Thoracic aorta (tissue), 2 donors: ENCODE data around the gene TCF15. TPM values are rescaled to one million over a fixed set of nuclear protein-coding genes. Genes with fewer than 3 reads are reported as not detected.

ENCODE experiments used
- ATAC-seq: fragments of 150-250 bp; one replicate; pipeline ENCODE4 v1.8.0; 2017; ENCODE audit warnings: low read depth; ENCODE audit not compliant: insufficient number of reproducible peaks, low FRiP score
- DNase-seq: peaks from one replicate; pipeline ENCODE4 v3.0.0-alpha.2; 2020; ENCODE audit warnings: low spot score
- H3K27ac ChIP-seq, 2 donors: fragments of 200-600 bp; sonication (generic); 1 replicate in 1 of 2; 2 replicates in 1 of 2; pipeline ENCODE4 v1.5.1; 2016; ENCODE audit warnings: mild to moderate bottlenecking in 2 of 2, moderate library complexity in 2 of 2
- H3K27me3 ChIP-seq: fragments of 200-600 bp; sonication (generic); replicated peaks from 2 replicates; pipeline ENCODE4 v1.6.0; 2016; ENCODE audit warnings: mild to moderate bottlenecking; ENCODE audit not compliant: insufficient read depth
- H3K36me3 ChIP-seq: fragments of 200-600 bp; sonication (generic); one replicate; pipeline ENCODE4 v1.5.1; 2016
- H3K4me1 ChIP-seq, 2 donors: fragments of 200-600 bp; sonication (generic); 1 replicate in 1 of 2; 2 replicates in 1 of 2; pipeline versions ENCODE4 v1.5.1 to v1.6.0; 2016; ENCODE audit warnings: low read depth in 2 of 2, mild to moderate bottlenecking in 1 of 2; ENCODE audit not compliant: control insufficient read depth in 1 of 2
- H3K4me3 ChIP-seq: fragments of 200-600 bp; sonication (generic); 2 replicates; pipeline ENCODE4 v1.5.1; 2016; ENCODE audit warnings: mild to moderate bottlenecking
- H3K9me3 ChIP-seq: fragments of 200-600 bp; sonication (generic); 2 replicates; pipeline ENCODE4 v1.5.1; 2016
- total RNA-seq, 2 donors: library from RNA; depleted of rRNA; stranded (reverse); fragments of >200 nt; gene quantifications; one replicate each; pipeline versions ENCODE4 v1.1.0 to v1.2.3, GENCODE V29; 2016
- TF ChIP-seq, protein P1 (sequence below): fragments of 200-600 bp; sonication (generic); IDR thresholded peaks from one replicate; pipeline ENCODE4 v1.5.1; 2019; ENCODE audit warnings: antibody characterized with exemption

TCF15 gene, protein sequence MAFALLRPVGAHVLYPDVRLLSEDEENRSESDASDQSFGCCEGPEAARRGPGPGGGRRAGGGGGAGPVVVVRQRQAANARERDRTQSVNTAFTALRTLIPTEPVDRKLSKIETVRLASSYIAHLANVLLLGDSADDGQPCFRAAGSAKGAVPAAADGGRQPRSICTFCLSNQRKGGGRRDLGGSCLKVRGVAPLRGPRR
- not detected for total RNA-seq

DNA sequence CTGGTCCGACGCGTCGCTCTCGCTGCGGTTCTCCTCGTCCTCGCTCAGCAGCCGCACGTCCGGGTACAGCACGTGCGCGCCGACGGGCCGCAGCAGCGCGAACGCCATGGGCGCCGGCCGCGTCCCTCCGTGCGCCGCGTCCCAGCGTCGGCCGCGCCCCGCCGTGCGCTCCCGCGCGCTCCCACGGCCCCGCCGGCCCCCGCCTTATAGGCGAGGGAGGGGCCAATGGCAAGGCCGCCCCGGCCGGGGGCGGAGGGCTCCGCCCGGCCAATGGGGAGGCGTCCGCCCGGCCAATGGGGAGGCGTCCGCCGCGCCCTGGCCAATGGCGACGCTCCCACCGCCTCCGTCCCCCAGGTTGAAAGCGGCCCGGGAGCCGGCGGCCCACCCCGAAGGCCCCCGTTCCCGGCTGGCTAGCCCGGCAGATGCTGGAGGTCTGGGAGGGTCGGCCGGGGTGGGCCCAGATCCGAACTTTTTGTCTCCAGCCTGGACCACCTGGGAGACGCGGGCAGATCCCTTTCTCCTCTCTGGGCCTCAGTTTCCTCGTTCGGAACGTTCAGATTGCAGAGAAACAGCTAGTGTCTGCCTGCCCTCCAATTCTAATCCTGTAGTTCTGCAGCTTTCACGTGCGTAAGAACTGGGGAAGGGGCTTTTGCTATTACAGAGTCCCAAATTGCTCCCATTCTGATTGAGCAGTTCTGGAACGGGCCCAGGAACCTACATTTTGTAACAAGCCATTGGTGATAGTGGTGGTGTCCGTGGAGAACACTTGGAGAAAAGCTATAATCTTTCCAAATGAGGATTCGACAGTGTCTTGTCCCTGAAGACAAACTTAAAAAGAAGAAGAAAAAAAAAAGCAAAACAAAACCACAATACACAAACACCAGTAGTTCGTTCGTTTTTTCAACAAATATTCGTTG is at the start of gene TCF15:
Gene TCF15 (minus strand): TSS at position 180 of the 917 bp plus-strand sequence. CDS start 72 bp downstream, at position 108.
- H3K4me3 ChIP-seq, result no peak within 1 kb of the TSS
- no peak for ATAC-seq
- H3K27me3 ChIP-seq, result peaks cover 13% of the 10 kb centered on the region
- H3K4me1 ChIP-seq, result no peaks in the 10 kb centered on the region
- TF ChIP-seq, protein P1, sequence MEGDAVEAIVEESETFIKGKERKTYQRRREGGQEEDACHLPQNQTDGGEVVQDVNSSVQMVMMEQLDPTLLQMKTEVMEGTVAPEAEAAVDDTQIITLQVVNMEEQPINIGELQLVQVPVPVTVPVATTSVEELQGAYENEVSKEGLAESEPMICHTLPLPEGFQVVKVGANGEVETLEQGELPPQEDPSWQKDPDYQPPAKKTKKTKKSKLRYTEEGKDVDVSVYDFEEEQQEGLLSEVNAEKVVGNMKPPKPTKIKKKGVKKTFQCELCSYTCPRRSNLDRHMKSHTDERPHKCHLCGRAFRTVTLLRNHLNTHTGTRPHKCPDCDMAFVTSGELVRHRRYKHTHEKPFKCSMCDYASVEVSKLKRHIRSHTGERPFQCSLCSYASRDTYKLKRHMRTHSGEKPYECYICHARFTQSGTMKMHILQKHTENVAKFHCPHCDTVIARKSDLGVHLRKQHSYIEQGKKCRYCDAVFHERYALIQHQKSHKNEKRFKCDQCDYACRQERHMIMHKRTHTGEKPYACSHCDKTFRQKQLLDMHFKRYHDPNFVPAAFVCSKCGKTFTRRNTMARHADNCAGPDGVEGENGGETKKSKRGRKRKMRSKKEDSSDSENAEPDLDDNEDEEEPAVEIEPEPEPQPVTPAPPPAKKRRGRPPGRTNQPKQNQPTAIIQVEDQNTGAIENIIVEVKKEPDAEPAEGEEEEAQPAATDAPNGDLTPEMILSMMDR, result no peak
- no peak within 1 kb of the TSS for H3K27ac ChIP-seq
- H3K36me3 ChIP-seq, result no peaks in the 10 kb centered on the region
- DNase-seq, result no peak
- H3K9me3 ChIP-seq, result no peaks in the 10 kb centered on the region

DNA sequence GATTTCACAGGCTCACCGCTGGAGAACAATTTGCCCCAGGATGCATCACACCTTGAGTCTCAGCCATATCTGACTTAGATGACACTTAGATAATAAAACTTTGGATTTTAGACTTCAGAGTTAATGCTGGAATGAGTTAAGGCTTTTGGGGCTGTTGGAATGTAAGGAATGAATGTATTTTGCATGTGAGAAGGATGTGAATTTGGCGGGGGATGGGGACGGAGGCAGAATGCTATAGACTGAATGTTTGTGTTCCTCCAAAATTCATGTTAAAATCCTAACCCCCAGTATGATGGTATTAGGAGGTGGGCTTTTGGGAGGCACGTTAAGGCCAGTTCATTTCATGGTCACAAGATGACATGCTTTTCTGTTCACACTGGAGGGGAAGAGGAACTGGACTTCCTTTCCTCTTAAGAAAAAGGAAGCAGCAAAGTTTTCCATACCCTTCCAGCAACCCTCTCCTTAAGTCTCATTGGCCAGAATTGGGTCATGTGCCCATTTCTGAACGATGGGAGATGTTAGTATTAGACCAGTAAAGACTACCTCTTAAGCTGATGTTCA is 48.7 kb upstream of the TCF15 start:
- Histone ChIP-seq H3K27ac (no peak overlapping the region), H3K4me1 (peaks cover 4 to 9% of the 10 kb centered on the region in 2 donors), H3K27me3 (peaks cover 4% of the 10 kb centered on the region), H3K9me3 (no peaks in the 10 kb centered on the region), H3K4me3 (no peak overlapping the region), H3K36me3 (no peaks in the 10 kb centered on the region)
- no peak for DNase-seq
- ATAC-seq, result no peak
- TF ChIP-seq, protein P1, result no peak

DNA sequence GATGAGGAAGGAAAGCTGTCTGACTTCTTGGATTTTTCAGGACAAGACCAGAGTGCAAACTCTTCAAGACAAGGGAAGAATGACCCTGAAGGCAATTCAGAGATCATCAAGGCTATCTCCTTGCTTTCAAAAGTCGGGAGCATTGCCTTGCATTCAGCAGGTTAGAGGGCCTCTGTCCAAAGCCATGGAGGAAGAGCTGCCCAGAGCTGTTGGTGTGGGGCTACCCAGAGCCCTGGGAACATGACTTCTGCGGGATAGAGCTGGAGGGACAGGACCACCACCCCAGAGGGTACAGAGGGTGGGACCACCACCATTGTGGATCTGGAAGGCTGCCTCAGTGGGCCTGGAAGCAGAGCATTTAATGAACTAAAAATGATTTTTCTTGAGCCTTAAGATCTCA is 48.1 kb upstream of the TCF15 start:
- H3K4me1 ChIP-seq, result peaks cover 4 to 13% of the 10 kb centered on the region in 2 donors
- peaks cover 4% of the 10 kb centered on the region for H3K27me3 ChIP-seq
- no peak overlapping the region for H3K4me3 ChIP-seq
- H3K36me3 ChIP-seq, result no peaks in the 10 kb centered on the region
- DNase-seq, result no peak
- no peak overlapping the region for H3K27ac ChIP-seq
- no peak for ATAC-seq
- TF ChIP-seq, protein P1, result no peak
- no peaks in the 10 kb centered on the region for H3K9me3 ChIP-seq

DNA sequence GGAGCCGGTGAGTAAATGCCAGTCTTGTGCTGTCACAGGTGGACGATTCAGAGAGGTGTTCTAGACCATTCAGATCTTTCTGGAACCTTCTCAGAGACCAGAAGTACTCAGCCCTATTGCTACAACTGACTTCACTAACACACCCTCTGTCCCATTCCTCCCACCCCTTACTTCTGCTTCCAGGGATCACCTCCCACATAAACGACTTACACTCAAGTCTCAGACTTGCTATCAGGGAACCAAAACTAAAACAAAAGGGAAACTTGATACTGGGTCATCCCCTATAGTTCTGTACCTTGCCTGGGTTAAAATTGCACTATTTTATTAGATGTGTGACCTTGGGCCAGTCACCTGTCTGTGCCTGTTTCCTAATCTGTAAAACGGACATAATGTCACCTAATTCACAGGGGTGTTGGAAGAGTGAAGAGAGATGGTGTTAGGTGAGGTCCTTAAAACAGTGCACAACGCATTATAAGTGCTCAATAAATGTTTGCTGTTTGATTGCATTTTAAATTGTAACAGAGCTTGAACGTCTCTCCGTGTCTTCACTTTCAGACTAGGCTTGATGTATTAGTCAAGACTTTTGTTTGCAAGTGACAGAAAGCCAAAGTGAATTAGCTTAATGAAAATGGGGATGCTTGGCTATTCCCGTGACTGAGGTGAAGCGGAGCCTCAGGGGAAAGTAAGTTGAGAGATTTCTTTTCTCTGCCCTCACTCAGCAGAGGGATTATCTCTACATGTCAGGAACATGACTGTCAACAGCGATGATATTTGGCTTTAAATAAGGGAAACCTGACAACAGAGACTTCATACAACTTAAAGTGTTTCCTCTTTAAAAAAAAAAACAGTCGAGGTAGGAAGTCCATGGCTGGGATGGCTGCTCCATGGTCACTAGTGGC is 45.9 kb upstream of the TCF15 start:
- ATAC-seq, result no peak
- no peak for DNase-seq

More for the DNA sequence above, 45.9 kb upstream of the TCF15 start:
- Histone ChIP-seq H3K36me3 (no peaks in the 10 kb centered on the region), H3K9me3 (no peaks in the 10 kb centered on the region), H3K4me1 (peaks cover 6 to 29% of the 10 kb centered on the region in 2 donors), H3K27ac (no peak overlapping the region), H3K27me3 (no peaks in the 10 kb centered on the region), H3K4me3 (no peak overlapping the region)
- TF ChIP-seq, protein P1, result no peak
